Measurements from ENCODE around the gene AKR1D1. TPM values are rescaled to one million over a fixed set of nuclear protein-coding genes. Genes with fewer than 3 reads are reported as not detected.

Gene AKR1D1
- total and polyA plus RNA-seq, 2 of the 13 experiments (the other 11 are each of a cell fraction or from before 2014, with no cell fraction given): 6.9 to 37.0 TPM

DNA sequence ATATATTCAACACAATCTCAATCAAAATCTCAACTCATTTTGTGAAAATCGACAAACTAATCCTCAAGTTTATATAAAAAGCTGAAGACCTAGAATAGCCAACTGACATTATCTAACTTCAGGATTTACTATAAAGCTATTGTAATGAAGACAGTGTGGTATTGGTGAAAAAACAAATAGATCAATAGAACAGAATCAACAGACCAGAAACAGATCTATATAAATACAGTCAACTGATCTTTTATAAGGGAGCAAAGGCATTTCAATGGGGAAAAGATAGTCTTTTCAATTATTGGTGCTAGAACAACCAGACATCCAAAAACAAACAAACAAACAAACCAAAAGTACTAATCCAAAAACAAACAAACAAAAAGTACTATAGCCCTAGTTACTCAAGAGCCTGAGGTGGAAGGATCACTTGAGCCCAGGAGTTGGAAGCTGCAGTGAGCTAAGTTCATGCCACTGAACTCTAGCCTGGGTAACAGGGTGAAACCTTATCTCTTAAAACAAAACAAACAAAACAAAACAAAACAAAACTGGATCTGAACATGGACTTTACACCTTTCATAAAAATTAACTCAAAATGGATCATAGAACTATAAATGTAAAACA lies 26.6 kb upstream of the AKR1D1 start (continued):
- TF ChIP-seq, protein P1, sequence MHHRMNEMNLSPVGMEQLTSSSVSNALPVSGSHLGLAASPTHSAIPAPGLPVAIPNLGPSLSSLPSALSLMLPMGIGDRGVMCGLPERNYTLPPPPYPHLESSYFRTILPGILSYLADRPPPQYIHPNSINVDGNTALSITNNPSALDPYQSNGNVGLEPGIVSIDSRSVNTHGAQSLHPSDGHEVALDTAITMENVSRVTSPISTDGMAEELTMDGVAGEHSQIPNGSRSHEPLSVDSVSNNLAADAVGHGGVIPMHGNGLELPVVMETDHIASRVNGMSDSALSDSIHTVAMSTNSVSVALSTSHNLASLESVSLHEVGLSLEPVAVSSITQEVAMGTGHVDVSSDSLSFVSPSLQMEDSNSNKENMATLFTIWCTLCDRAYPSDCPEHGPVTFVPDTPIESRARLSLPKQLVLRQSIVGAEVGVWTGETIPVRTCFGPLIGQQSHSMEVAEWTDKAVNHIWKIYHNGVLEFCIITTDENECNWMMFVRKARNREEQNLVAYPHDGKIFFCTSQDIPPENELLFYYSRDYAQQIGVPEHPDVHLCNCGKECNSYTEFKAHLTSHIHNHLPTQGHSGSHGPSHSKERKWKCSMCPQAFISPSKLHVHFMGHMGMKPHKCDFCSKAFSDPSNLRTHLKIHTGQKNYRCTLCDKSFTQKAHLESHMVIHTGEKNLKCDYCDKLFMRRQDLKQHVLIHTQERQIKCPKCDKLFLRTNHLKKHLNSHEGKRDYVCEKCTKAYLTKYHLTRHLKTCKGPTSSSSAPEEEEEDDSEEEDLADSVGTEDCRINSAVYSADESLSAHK (CRISPR knock-in tag; IDR thresholded peaks at IDR 0.05; ENCODE audit: borderline replicate concordance): no peak
- TF ChIP-seq ARNTL (CRISPR knock-in tag; IDR thresholded peaks at IDR 0.05) (no peak), FOSL2 (CRISPR knock-in tag; IDR thresholded peaks at IDR 0.05) (peak; percentile 33; the same call in 1 of the 2 replicates), SOX5 (CRISPR knock-in tag; IDR thresholded peaks at IDR 0.05; ENCODE audit: borderline replicate concordance) (peak; percentile 90), ZNF468 (CRISPR knock-in tag; IDR thresholded peaks at IDR 0.05) (no peak), CBX5 (CRISPR knock-in tag; IDR thresholded peaks at IDR 0.05; ENCODE audit: borderline replicate concordance) (no peak), SP5 (CRISPR knock-in tag; IDR thresholded peaks at IDR 0.05; ENCODE audit: borderline replicate concordance, low read depth) (no peak), ZFX (CRISPR knock-in tag; IDR thresholded peaks at IDR 0.05; ENCODE audit: low read depth) (no peak), ZNF766 (CRISPR knock-in tag; IDR thresholded peaks at IDR 0.05; ENCODE audit: borderline replicate concordance) (no peak), ETV6 (CRISPR knock-in tag; conservative IDR thresholded peaks at IDR 0.05) (no peak), TOE1 (CRISPR knock-in tag; IDR thresholded peaks at IDR 0.05) (no peak), KLF11 (CRISPR knock-in tag; IDR thresholded peaks at IDR 0.05) (no peak)
- TF ChIP-seq, protein P2, sequence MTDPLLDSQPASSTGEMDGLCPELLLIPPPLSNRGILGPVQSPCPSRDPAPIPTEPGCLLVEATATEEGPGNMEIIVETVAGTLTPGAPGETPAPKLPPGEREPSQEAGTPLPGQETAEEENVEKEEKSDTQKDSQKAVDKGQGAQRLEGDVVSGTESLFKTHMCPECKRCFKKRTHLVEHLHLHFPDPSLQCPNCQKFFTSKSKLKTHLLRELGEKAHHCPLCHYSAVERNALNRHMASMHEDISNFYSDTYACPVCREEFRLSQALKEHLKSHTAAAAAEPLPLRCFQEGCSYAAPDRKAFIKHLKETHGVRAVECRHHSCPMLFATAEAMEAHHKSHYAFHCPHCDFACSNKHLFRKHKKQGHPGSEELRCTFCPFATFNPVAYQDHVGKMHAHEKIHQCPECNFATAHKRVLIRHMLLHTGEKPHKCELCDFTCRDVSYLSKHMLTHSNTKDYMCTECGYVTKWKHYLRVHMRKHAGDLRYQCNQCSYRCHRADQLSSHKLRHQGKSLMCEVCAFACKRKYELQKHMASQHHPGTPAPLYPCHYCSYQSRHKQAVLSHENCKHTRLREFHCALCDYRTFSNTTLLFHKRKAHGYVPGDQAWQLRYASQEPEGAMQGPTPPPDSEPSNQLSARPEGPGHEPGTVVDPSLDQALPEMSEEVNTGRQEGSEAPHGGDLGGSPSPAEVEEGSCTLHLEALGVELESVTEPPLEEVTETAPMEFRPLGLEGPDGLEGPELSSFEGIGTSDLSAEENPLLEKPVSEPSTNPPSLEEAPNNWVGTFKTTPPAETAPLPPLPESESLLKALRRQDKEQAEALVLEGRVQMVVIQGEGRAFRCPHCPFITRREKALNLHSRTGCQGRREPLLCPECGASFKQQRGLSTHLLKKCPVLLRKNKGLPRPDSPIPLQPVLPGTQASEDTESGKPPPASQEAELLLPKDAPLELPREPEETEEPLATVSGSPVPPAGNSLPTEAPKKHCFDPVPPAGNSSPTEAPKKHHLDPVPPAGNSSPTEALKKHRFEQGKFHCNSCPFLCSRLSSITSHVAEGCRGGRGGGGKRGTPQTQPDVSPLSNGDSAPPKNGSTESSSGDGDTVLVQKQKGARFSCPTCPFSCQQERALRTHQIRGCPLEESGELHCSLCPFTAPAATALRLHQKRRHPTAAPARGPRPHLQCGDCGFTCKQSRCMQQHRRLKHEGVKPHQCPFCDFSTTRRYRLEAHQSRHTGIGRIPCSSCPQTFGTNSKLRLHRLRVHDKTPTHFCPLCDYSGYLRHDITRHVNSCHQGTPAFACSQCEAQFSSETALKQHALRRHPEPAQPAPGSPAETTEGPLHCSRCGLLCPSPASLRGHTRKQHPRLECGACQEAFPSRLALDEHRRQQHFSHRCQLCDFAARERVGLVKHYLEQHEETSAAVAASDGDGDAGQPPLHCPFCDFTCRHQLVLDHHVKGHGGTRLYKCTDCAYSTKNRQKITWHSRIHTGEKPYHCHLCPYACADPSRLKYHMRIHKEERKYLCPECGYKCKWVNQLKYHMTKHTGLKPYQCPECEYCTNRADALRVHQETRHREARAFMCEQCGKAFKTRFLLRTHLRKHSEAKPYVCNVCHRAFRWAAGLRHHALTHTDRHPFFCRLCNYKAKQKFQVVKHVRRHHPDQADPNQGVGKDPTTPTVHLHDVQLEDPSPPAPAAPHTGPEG (CRISPR knock-in tag; IDR thresholded peaks at IDR 0.05): no peak
- TF ChIP-seq, protein P3, sequence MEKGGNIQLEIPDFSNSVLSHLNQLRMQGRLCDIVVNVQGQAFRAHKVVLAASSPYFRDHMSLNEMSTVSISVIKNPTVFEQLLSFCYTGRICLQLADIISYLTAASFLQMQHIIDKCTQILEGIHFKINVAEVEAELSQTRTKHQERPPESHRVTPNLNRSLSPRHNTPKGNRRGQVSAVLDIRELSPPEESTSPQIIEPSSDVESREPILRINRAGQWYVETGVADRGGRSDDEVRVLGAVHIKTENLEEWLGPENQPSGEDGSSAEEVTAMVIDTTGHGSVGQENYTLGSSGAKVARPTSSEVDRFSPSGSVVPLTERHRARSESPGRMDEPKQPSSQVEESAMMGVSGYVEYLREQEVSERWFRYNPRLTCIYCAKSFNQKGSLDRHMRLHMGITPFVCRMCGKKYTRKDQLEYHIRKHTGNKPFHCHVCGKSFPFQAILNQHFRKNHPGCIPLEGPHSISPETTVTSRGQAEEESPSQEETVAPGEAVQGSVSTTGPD (CRISPR knock-in tag; IDR thresholded peaks at IDR 0.05): no peak
- TF ChIP-seq, protein P4, sequence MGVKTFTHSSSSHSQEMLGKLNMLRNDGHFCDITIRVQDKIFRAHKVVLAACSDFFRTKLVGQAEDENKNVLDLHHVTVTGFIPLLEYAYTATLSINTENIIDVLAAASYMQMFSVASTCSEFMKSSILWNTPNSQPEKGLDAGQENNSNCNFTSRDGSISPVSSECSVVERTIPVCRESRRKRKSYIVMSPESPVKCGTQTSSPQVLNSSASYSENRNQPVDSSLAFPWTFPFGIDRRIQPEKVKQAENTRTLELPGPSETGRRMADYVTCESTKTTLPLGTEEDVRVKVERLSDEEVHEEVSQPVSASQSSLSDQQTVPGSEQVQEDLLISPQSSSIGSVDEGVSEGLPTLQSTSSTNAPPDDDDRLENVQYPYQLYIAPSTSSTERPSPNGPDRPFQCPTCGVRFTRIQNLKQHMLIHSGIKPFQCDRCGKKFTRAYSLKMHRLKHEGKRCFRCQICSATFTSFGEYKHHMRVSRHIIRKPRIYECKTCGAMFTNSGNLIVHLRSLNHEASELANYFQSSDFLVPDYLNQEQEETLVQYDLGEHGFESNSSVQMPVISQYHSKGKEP (CRISPR knock-in tag; IDR thresholded peaks at IDR 0.05): no peak

Measured in HepG2 (cell line).